GM18526 (cell line): ENCODE measurements around the gene DACT3.

Source experiments
- POLR2A ChIP-seq: IDR thresholded peaks from 3 replicates; pipeline ENCODE4 v1.6.1; 2011; ENCODE audit not compliant: insufficient read length; ENCODE audit errors: extremely low read depth

DACT3 gene

DNA sequence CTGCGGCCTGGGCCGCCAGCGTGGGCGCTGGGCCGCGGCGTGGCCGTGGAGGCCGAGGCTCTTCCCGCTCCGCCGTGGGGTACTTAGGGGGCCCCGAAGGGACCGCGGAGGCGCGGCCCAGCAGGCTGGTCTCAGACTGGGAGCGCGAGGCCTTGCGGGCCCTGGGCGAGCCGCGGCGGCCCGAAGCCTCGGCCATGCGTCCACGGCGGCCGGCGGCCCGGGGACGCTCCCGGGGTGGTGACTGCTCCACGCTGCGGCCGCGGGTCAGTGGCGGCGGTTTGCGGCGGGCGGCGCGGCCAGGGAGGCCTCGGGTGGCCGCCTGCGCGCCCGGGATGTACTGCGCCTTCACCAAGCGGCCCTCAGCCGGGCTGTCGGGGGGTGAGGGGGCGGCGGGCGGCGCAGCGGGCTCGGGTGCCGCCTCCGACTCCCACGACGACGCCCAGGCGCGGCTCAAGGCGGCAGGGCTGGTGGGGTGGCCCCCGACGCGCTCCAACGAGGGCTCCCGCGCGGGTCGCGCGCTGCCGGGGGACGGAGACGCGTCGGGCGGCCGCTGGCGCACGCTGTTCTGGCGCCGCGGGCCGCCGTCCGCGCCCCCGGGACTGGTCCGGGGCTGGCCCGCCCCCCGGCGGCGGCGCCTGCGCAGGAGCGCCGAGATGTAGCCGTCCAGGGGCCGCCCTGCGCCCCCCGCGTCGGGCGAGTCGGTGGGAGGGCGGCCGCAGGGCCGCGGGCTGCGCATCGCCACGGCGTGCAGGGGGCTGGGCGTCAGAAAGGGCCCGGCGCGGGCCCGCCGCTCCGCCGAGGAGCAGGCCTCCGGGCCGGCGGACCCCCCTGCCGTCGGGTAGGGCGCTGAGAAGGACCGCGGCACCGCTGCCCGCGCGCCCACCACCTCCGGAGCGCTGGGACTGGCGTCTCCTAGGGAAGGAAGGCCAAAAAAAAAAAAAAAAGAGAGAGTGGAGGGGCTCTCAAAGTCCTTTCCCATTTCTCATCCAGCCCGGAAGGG, 11.7 kb downstream of the DACT3 start:
- TF ChIP-seq POLR2A: no peak

DNA sequence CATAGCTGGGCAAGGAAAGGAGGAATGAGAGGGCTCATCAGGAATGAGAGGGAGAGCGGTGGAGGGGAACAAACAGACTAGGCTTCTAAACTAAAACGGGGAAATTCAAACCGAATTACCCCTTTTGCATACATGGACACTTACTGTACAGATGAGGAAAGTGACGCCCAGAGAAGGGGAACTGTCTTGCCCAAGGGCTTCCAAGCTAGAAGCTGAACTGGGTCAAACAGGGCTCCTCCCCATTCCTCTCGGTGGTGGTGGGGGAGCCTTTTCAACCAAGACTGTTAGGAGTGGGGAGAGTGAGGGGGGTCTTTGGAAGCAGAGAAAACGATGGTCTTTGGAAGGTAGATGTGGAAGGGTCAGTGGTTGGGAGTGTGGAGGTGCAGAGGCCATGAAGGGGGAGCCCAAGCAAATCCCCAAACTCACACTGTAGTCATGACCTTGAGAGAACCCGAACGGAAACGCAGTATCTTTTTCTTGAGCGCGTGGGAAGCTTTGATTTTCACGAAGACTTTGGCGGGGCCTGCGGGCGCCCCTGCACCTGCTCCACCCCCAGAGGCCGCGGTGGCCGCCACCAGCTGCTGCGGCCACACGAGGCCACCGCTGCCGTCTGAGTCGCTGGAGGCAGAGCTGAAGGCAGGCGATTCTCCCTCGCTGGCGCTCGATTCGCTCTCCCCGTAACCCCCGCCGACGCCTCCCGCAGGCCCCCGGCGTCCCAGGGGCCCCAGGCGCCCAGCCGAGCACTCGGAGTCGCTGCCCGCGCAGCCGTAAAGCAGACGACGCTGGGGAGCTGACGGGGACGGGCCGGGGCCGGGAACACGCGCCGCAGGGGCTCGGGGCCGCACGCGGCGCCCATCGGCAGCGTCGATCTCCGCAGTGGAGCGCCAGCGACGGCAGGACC, 12.7 kb downstream of the DACT3 start:
- TF ChIP-seq POLR2A: no peak

DNA sequence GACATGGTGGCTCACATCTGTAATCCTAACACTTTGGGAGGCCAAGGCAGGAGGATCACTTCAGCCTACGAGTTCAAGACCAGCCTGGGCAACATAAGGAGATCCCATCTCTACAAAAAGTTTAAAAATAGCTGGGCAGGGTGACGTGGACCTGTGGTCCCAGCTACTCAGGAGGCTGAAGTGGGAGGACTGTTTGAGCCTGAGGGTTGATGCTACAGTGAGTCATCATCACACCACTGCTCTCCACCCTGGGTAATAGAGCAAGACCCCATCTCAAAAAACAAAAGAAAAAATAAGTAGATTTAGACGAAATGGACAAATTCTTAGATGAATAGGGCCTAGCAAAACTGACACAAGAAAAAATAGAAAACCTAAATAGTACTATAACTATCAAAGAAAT, 14.6 kb downstream of the DACT3 start:
- TF ChIP-seq POLR2A: no peak

DNA sequence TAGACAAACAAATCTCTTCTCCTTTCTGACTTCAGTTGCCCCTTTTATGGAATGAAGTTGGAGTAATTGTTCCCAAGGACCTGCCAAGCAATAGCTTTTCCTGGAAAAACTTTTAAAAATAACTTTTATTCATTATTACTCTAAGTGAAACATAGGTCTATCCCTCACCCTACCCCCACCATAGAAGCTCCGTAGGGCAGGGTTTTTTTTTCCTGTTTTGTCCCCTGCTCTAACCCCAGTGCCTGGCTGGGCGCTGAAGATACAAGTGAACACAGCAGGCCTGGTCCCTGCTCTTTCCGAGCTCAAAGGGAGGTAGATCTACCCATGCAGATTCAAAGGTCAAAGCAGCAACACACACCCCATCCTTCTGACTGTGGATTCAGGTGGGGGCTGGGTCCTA, 16.3 kb downstream of the DACT3 start:
- no peak for TF ChIP-seq POLR2A

DNA sequence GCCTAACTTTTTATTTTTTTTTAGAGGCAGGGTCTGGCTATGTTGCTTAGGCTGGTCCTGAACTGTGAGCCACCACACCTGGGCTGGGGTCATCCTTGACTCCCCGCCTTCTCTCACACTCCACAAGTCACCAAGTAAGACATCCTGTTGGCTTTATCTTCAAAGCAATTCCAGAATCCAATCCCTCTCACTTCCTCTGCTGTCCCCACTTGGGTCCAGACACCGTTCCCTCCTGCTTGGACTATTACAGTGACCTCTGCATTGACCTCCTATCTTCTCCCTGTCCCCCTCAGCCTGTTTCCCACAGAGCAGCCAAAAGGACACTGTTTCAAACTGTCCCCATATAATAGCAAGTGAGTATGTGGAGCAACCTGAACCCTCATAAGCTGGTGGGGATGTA, 20.3 kb downstream of the DACT3 start:
- no peak for TF ChIP-seq POLR2A

DNA sequence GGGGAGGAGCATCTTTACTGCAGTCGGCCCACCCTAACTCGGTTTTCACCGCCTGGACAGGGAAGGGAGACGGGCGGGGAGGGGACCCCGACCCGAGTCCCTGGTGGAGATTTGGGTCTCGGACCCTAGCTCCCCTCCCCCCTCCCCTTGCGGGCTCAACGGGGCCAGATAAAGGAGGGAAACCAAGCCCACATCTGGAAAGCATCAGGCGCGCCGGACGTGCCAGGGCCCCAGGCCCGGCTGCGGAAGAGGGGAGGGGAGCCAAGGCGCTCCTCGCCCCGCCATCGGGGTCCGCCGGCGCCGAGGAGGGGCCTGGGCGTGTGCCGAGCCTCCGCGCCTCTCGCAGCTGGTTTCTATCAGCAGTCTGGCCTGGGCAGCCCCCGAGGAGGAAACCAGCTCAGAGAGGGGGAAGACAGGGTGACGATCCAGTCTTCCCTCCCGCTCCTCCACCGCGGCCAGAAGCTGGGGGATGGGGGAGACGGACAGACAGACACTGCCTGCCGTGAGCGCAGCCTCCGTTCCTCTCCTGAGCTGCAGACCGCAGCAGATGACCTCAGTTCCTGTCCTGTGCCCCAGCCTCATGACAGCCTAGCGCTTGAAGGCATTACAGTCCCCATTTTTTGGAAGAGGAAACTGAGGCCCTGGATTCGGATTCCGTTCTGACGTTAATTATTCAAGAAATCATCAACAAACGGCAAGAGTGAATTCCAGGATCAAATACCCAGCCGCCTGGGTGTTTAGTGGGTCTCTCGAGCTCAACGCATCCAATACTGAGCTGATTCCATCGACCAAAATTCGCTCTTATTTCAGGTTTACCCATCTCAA, 21.4 kb downstream of the DACT3 start:
- TF ChIP-seq POLR2A: no peak

DNA sequence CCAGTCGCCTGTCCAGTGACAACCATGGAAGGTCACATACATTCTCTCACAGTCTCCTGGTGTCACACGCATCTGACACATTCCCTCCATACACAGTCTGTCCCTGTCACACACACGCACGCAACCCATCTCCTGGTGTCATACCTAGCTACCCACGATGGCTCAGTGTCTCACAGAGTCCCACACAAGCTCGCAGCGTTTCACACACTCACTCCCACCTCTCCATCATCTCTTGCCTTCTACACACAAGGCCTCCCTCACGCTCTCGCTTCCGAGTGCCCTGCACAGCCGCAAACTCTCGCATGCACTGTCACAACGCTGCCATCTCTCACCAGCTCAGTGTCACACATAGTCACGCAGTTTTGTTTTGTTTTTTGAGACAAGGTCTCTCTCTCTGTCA, 23.8 kb downstream of the DACT3 start:
- no peak for TF ChIP-seq POLR2A

DNA sequence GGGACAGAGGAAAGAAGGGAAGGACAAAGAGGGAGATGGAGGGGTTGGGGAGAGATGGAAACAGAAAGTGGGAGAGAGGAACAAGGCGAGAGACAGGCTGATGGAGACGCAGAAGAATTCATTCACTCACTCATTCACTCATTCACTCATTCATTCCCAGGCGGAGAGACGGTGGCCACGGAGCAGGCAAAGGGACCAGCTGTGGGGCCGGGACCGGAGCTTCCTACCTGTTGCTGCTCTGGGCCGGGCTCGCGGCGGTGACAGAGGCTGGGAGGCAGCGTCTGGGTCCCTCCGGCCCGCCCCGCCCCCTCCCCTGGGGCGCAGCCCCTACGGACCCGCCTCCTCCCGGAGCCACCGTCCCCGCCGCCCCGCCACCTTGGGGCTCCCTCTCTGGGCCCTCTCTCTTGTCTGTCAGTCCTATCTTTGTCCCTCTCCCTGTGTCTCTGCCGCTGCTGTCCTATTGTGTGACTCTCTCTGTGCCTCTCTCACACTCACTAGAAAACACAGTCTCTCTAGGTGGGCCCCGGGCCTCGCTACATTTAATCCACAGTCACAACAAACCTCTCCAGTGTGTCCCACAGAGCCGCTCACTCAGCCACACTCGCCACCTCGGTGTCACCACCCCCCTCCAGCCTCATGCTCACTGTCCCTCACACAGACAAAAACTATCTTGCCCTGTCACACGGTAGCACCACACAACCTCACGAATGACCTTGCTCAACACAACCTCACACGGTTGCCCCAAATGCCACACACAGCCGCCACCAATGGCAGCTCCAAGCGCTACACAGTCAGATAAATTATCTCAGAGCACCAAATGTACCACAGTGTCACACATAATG, 24.8 kb downstream of the DACT3 start, which contains the start of gene GNG8:
TSS of gene GNG8 (minus strand) at position 283 of the 842 bp plus-strand sequence. CDS start 1,520 bp downstream, outside the sequence.
- no peak for TF ChIP-seq POLR2A

DNA sequence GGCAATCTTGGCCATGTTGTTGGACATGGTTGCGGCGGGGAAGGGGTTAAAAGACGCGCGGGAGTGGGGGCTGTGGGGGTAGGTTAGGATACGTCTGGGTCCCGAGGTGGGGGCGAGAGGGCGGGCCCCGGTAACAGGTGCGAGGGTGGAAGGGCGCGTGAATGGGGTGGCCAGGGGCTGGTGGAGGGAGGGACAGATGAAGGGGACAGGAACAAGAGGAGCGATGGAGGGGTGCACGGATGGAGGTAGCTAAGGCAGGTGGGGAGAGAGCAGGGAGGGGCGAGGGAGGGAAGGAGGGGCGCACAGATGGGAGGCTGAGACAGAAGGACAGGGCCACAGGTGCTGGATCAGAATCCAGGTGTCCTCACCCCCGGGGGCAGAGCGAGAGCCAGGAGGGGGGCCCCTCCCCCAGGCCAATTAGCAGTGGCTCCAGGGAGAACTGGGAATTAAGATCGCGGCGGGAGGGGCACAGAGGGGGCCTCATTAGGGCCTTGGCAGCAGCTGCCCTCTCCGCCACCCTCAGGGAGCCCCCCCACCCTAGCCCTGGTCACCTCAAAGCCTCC, 26.2 kb downstream of the DACT3 start:
- TF ChIP-seq POLR2A: no peak

DNA sequence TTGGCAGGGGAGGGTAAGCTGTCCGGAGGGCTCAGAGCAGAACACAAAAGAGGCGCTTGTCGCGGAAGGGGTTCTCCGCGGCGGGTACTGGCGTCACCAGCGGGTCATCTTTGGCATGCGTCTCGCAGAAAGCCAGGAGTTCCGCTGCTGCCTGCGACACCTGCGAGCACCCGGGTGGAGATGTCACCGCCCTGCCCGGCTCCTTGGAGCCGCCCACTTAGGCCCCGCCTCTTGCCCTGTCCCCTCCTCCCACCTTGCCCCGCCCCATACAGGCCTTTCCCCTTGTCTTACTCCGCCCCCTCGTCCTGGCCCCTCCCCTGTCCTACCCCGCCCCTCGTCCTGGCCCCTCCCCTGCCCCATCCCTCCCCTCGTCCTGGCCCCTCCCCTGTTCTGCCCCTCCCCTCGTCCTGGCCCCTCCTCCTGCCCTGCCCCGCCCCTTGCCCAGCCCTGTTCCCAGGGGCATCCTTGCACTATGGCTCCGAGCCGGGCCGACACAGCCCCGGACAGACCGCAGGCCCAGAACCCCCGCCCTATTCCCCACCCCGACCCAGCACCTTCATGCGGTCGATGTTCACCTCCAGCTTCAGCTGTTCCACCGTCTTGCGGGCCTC, 26.8 kb downstream of the DACT3 start:
- TF ChIP-seq POLR2A: no peak

DNA sequence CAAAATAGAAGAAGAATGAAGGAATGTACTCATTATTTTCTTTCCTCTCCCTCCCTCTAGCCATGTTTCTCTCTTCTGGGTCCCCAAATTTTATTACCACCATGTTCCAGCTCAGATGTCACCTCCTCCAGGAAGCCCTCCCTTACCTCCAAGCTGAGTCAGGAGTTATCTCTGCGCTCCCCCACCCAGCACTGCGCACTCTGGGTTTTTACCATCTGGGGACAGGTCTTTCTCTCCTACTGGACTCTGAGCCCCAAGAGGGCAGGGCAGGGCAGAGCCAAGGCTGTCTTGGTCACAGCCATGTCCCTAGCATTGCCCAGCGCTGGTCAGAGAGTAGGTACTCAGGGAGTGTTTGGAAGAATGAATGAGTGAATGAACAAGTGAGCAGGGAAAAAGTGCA, 27.9 kb downstream of the DACT3 start:
- TF ChIP-seq POLR2A: no peak

DNA sequence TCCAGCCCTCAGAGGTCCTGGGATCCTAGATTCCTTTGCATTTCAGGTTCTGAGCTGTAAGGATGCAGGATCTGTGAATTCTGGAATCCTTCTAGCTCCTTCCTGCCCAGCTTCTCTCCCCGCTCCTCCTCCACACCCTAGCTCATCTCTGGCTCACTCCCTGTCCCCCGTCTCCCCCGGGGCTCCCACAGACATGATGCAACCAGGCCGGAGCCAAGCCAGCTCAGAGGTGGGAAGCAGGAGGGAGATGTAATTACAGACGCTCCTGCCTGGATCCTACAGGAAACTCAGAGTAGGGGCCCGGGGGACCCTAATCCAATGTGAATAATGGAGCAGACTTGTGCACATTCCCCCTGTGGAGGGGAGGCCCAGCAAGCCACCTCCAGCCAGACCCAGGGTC, 29.5 kb downstream of the DACT3 start:
- no peak for TF ChIP-seq POLR2A

DNA sequence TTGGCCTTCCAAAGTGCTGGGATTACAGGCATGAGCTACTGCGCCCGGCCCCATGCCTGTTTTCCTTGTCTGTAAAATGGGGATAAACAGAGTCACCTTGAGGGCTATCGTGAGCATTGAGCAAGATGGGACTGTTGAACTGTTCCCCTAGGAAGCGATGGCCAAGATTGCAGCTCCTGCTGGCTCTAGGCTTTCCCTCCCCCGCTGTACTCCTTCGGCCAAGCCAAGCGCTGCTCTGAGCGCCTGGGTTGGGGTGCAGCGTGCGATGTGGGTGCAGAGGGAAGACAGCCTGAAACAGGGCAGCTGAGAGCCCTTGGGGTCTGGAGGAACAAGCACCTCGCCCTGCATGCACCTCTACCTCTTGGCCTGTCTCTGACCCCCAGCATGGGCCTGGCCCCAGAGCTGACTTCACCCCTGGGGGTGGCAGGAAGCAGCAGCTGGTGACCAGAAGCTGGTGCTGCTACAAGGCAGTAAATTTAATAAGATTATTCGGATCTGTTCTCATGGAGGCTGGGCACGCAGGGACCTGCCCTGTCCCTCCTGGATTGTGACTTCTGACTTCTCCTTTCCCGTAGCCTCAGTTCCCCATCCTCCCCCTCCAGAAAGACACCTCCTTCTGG, 30.3 kb downstream of the DACT3 start:
- TF ChIP-seq POLR2A: no peak

DNA sequence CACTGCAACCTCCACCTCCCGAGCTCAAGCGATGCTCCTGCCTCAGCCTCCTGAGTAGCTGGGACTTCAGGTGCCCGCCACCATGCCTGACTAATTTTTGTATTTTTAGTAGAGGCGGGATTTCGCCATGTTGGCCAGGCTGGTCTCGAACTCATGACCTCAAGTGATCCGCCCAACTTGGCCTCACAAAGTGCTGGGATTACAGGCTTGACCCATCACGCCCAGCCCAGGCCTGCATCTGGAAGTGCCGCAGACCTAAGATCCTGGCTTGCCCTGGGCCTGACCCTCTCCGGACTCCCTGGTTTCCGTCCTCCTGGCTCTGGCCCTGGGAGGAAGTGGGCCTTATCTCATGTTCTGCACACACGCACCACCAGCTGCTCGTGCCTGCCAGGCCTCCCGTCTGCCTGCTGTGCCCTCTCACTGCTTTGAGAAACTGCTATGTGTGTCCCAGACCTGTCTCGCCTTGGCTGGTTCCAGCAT, 31.4 kb downstream of the DACT3 start:
- TF ChIP-seq POLR2A: no peak
